NCI-H524 treated with DMSO at 0.1 percent for 48 hours (cell line): ENCODE measurements around the gene LAMP1.
"Not testable (repeated sequence)": the region's sequence is repeated elsewhere in the genome, so short reads cannot be mapped to it uniquely, and the experiment has no call there.

Source experiments
- DNase-seq: peaks from one replicate; lab custom pipeline; 2025; lab: John Stamatoyannopoulos, UW

LAMP1 gene

GRCh38 chr13:113297370-113298042 lies 467 bp downstream of the LAMP1 start:
- no peak for DNase-seq

- DNase-seq: no peak
Observed at GRCh38 chr13:113298043-113298945, 1.3 kb downstream of the LAMP1 start.

GRCh38 chr13:113299951-113300350 lies 2.9 kb downstream of the LAMP1 start:
- DNase-seq: no peak

- no peak for DNase-seq
Observed at GRCh38 chr13:113302986-113303385, 5.9 kb downstream of the LAMP1 start.

- DNase-seq: no peak
Observed at GRCh38 chr13:113304121-113304520, 7.1 kb downstream of the LAMP1 start.

- no peak for DNase-seq
Observed at GRCh38 chr13:113305208-113305607, 8.2 kb downstream of the LAMP1 start.

GRCh38 chr13:113307491-113307890 lies 10.5 kb downstream of the LAMP1 start:
- DNase-seq: no peak

- no peak for DNase-seq
Observed at GRCh38 chr13:113309473-113309872, 12.4 kb downstream of the LAMP1 start.

GRCh38 chr13:113314112-113314511 lies 17.1 kb downstream of the LAMP1 start:
- not testable (repeated sequence) for DNase-seq

GRCh38 chr13:113314895-113315470 lies 17.9 kb downstream of the LAMP1 start:
- DNase-seq: not testable (repeated sequence)

GRCh38 chr13:113315992-113316391 lies 19.0 kb downstream of the LAMP1 start:
- DNase-seq: no peak

- DNase-seq: no peak
Observed at GRCh38 chr13:113317031-113317430, 20.0 kb downstream of the LAMP1 start.

- DNase-seq: no peak
Observed at GRCh38 chr13:113318956-113319355, 21.9 kb downstream of the LAMP1 start.

- DNase-seq: no peak
Observed at GRCh38 chr13:113319371-113319770, 22.3 kb downstream of the LAMP1 start.

GRCh38 chr13:113320226-113320875 lies 23.3 kb downstream of the LAMP1 start:
- no peak for DNase-seq

GRCh38 chr13:113321546-113321945 lies 24.5 kb downstream of the LAMP1 start:
- no peak for DNase-seq

- DNase-seq: no peak
Observed at GRCh38 chr13:113322043-113322461, 25.0 kb downstream of the LAMP1 start.

- DNase-seq: no peak
Observed at GRCh38 chr13:113322890-113323651, 26.0 kb downstream of the LAMP1 start.

GRCh38 chr13:113323869-113324268 lies 26.8 kb downstream of the LAMP1 start:
- no peak for DNase-seq

GRCh38 chr13:113324398-113324797 lies 27.4 kb downstream of the LAMP1 start:
- DNase-seq: no peak

- DNase-seq: no peak
Observed at GRCh38 chr13:113325779-113326178, 28.7 kb downstream of the LAMP1 start.

GRCh38 chr13:113327391-113327765 lies 30.3 kb downstream of the LAMP1 start:
- no peak for DNase-seq
